Adrenal gland (tissue), 12 donors: ENCODE results near the gene ZNRF3. TPM values are rescaled to one million over a fixed set of nuclear protein-coding genes. Genes with fewer than 3 reads are reported as not detected.

Experiments
- DNase-seq, 7 donors: peaks; one replicate each; pipeline ENCODE4 v3.0.0-alpha.2; 2019 to 2020
- H3K27ac ChIP-seq, 5 donors: fragments of 200-600 bp; sonication (generic) in 4 of 5; 1 replicate in 3 of 5; 2 replicates in 2 of 5; pipeline versions ENCODE4 v1.5.1 to v1.8.0; 2016 to 2020; ENCODE audit warnings: mild to moderate bottlenecking in 1 of 5
- H3K27me3 ChIP-seq: fragments of 200-600 bp; 2 replicates; pipeline ENCODE4 v1.8.0; 2021
- H3K36me3 ChIP-seq, 2 donors: fragments of 200-600 bp; replicated peaks in 1 of 2; 1 replicate in 1 of 2; 2 replicates in 1 of 2; pipeline versions ENCODE4 v1.5.1 to v1.8.0; 2018 to 2022
- H3K4me1 ChIP-seq, 2 donors: fragments of 200-600 bp; replicated peaks in 1 of 2; 1 replicate in 1 of 2; 2 replicates in 1 of 2; pipeline versions ENCODE4 v1.5.1 to v1.8.0; 2018 to 2021
- H3K4me3 ChIP-seq, 4 donors: fragments of 200-600 bp; sonication (generic) in 3 of 4; one replicate each; pipeline ENCODE4 v1.5.1; 2016 to 2018
- H3K9me3 ChIP-seq, 3 donors: fragments of 200-600 bp; sonication (generic) in 1 of 3; replicated peaks in 1 of 3; 1 replicate in 2 of 3; 2 replicates in 1 of 3; pipeline versions ENCODE4 v1.5.1 to v1.8.0; 2016 to 2021
- CTCF ChIP-seq, 6 experiments: fragments of 450-650 bp in 4 of 6; fragments of 200-600 bp in 2 of 6; sonication (generic) in 1 of 6; IDR thresholded peaks; 1 replicate in 5 of 6; 2 replicates in 1 of 6; pipeline versions ENCODE4 v1.5.1 to v1.8.0; 2016 to 2021; ENCODE audit warnings: antibody characterized with exemption in 6 of 6, mild to moderate bottlenecking in 2 of 6, moderate library complexity in 1 of 6
- POLR2A ChIP-seq, 2 donors: fragments of 450-650 bp; IDR thresholded peaks; one replicate each; pipeline ENCODE4 v1.6.1; 2017; ENCODE audit warnings: antibody characterized with exemption in 2 of 2, mild to moderate bottlenecking in 2 of 2, moderate library complexity in 1 of 2
- WGBS, 4 donors: extraction: QIAGEN DNeasy Blood & Tissue Kit in 2 of 4; methylation state at CpG; one replicate each; pipeline versions ENCODE4 v1.1.5 to v1.1.7; 2013 to 2017; 5-methylcytosine and 5-hydroxymethylcytosine counted together
- intact Hi-C, 2 donors: fragments of 100-400 bp; cut with DNase I; formaldehyde crosslinking; loops; one replicate each; pipeline versions ENCODE4 v1.14.1 to v1.15.0; 2022 to 2023
- polyA plus RNA-seq, 3 donors: library from polyadenylated mRNA; stranded (reverse); fragments of 200-250 nt in 2 of 3; fragments of 350-450 nt in 1 of 3; fragmentation: Illumina TruSeq in 1 of 3; extraction: RNeasy Lipid Tissue Mini Kit (QIAGEN cat#74804) in 1 of 3; gene quantifications; one replicate each; pipeline ENCODE4 v1.2.3, GENCODE V29; 2013 to 2014
- total RNA-seq, 9 donors: library from RNA; depleted of rRNA in 4 of 9; stranded (reverse); fragments of >200 nt in 4 of 9; fragments of 120-200 nt in 1 of 9; fragmentation: NEBNext Ultra II Directional in 1 of 9; extraction: Animal tissue kit (Norgen Biotek cat#: 25700) in 1 of 9; gene quantifications; one replicate each; pipeline versions ENCODE4 v1.1.0 to v1.2.4, GENCODE V29; 2013 to 2023
- donor health status: healthy with polysubstance abuse.
- donor health status: Bipolar disorder and iron deficiency.
- donor health status: DM: yes; HTN: yes; CAD: no.
- donor health status: DM: no; HTN: no; CAD: no.
- donor health status: DM: no; HTN: no; CAD: no.
- donor health status: DM: yes; HTN: yes; CAD: no.

The ZNRF3 gene
- total and polyA plus RNA-seq, 12 donors = 3.1 to 40.9 (median 17.0) TPM

DNA sequence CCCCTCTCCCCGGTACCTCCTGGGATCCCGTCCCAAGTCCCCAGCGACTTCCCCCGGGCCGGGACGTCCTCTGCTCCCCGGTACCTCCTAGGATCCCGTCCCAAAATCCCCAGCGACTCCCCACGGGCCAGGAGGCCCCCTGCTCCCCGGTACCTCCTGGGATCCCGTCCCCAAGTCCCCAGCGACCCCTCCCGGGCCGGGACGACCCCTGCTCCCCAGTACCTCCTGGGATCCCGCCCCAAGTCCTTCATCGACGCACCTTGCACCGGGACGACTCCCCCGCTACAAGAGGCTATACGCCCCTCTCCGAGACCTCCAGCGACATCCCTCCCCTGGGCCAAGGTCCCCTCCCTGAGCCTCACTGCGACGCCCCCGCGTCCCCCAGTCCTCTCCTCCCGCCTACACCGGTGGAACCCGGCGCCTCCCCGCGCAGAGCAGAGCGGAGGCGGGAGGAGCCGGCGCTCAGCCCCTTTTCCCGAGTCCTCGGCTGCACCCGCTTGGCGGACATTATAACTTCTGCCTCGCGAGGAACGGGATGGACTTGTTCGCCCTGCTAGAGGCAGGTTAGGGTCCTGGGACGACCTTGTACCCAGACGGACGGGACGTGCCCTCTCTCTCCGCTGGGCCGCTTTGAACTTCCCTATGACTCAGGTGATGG lies 190.4 kb downstream of the ZNRF3 start:
- 1 to 3% (median 2%) methylated on average over 29 to 53 of the region's 53 CpGs for WGBS, 4 donors
- Histone ChIP-seq H3K27me3 (no peaks in the 10 kb centered on the region), H3K27ac (peak overlapping the region in 4 of 5 donors; percentile 28 to 76 (median 68)), H3K4me1 (peaks cover 22 to 54% of the 10 kb centered on the region in 2 donors), H3K36me3 (no peaks in the 10 kb centered on the region), H3K9me3 (no peaks in the 10 kb centered on the region), H3K4me3 (peak overlapping the region; percentile 36 to 76 (median 54))
- intact Hi-C loops = loop anchor here (5.0 to 10.0 kb wide), 2 partner anchors 79 to 81 kb away; no protein-coding TSS in a partner anchor
- DNase-seq = peak; percentile 59 to 78 (median 62)
- TF ChIP-seq POLR2A (IDR thresholded peaks at IDR 0.05) (peak in 1 of 2 donors; percentile 37), CTCF (IDR thresholded peaks at IDR 0.05) (no peak)

DNA sequence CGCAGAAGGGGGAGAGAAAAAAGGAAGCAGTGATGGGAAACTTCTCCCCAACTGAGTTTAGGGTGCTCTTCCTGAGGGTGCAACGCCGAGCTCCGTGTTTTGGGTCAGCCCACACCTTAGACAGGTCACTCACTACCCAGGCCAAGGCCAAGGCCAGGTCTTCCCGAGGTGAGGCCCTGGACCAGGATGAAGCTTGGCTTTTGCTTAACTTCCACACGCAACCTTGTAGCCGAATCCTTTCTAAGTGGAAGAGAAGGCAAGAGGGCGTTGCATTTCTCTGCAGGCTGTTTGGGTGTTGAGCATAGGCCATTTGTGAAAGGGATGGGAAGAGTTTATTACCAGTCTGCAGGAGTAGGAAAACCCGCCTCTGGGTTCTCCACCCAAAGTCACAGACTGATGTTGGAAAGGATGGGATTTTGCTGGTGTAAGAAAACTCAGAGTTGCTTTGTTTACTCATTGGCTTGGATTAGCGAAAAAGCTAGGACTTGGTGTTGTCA lies 191.0 kb downstream of the ZNRF3 start:
- TF ChIP-seq CTCF (IDR thresholded peaks at IDR 0.05) = no peak
- TF ChIP-seq POLR2A (IDR thresholded peaks at IDR 0.05) = no peak
- 40 to 65% (median 42%) methylated on average over 9 to 10 of the region's 10 CpGs for WGBS, 4 donors
- no peaks in the 10 kb centered on the region for H3K36me3 ChIP-seq
- H3K27ac ChIP-seq = peak overlapping the region in 4 of 5 donors; percentile 28 to 76 (median 68)
- no peaks in the 10 kb centered on the region for H3K9me3 ChIP-seq
- intact Hi-C loops = loop anchor here (5.0 to 10.0 kb wide), 2 partner anchors 78 to 80 kb away; no protein-coding TSS in a partner anchor
- no peak for DNase-seq
- no peaks in the 10 kb centered on the region for H3K27me3 ChIP-seq
- peaks cover 26 to 59% of the 10 kb centered on the region in 2 donors for H3K4me1 ChIP-seq
- peak overlapping the region in 3 of 4 donors; percentile 42 to 76 (median 66) for H3K4me3 ChIP-seq

DNA sequence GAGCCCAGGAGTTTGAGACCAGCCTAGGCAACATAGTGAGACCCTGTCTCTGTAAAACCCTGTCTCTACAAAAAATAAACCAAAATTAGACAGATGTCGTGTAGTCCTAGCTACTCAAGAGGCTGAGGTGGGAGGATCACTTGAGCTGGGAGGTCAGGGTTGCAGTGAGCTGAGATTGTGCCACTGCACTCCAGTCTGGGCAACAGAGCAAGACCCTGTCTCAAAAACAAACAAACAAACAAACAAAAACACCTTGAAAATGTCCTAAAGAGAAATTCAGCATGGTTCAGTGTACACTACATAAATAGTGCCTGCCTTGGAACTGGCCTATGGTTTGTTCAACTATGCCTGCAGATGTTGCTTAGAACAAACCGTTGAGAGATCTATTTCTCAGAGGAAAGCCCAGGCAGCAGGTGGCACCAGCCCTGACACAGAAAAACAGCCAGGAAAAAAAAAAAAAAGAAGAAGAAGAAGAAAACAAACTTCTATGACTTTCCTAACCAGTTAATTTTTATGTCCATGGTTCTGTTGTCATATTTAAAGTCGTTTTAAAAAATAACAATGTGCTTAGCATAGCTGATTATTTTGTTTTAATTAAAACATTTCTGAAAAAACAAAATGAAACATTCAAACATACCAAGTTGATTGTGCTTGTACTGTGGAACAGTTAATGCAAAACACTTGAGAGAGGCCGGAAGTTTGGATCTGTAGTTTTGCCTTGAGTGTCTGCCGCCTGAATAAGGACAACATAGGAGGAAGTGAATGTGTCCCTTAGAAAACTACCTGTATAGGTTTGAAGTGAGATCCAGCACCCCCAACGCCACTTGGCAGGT lies 194.9 kb downstream of the ZNRF3 start:
- H3K27ac ChIP-seq = peak overlapping the region in 3 of 5 donors; percentile 19 to 56 (median 38)
- TF ChIP-seq POLR2A (IDR thresholded peaks at IDR 0.05) (no peak), CTCF (IDR thresholded peaks at IDR 0.05) (peak in 1 of 6 experiments; percentile 10)
- H3K27me3 ChIP-seq = no peaks in the 10 kb centered on the region
- H3K4me1 ChIP-seq = peaks cover 52 to 73% of the 10 kb centered on the region in 2 donors
- H3K4me3 ChIP-seq = no peak overlapping the region
- 48 to 53% (median 51%) methylated on average over 6 of the region's 6 CpGs for WGBS, 4 donors
- DNase-seq = no peak
- H3K9me3 ChIP-seq = no peaks in the 10 kb centered on the region
- intact Hi-C loops = loop anchor here in 1 of 2 donors (10.0 kb wide), 1 partner anchor 77 kb away; no protein-coding TSS in a partner anchor
- no peaks in the 10 kb centered on the region for H3K36me3 ChIP-seq

GRCh38 chr22:29078869-29079207 lies 195.5 kb downstream of the ZNRF3 start:
- Histone ChIP-seq H3K36me3 (no peaks in the 10 kb centered on the region), H3K4me1 (peaks cover 58 to 78% of the 10 kb centered on the region in 2 donors), H3K4me3 (no peak overlapping the region), H3K27me3 (no peaks in the 10 kb centered on the region), H3K27ac (peak overlapping the region in 3 of 5 donors; percentile 19 to 56 (median 19)), H3K9me3 (no peaks in the 10 kb centered on the region)
- intact Hi-C loops = loop anchor here in 1 of 2 donors (10.0 kb wide), 1 partner anchor 76 kb away; no protein-coding TSS in a partner anchor
- no peak for DNase-seq
- no peak for TF ChIP-seq CTCF (IDR thresholded peaks at IDR 0.05)
- TF ChIP-seq POLR2A (IDR thresholded peaks at IDR 0.05) = no peak
- 59 to 71% (median 63%) methylated on average over 6 of the region's 6 CpGs for WGBS, 4 donors
